ENCODE results near the gene RGL1. TPM values are rescaled to one million over a fixed set of nuclear protein-coding genes. Genes with fewer than 3 reads are reported as not detected.

Gene RGL1
- total and polyA plus RNA-seq, 9 of the 15 experiments (the other 6 are each of a cell fraction or from before 2014, with no cell fraction given), result under 0.01 to 0.07 (median 0.04) TPM

DNA sequence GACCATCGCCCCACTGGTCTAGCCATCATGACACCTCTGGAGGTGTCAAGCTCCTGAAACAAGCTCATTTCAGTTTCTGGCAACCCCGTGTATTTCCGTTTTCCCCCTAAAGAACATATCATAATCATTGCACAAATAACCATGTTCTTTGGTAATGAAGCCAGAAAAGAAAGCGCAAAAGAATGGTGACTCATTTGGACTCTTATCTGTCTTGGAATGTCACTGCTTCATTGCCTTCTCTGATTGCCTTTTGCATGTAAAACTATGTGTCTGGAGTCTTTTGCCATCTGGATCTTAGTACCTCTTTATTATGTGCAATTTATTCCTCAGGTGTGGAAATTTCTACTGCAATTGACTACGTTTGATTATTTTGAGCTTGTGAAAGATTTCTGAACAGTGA lies 122.1 kb downstream of the RGL1 start:
- Histone ChIP-seq H2AFZ (ENCODE audit: low read depth, low read length) (no peak overlapping the region), H4K20me1 (replicated peaks; ENCODE audit: control insufficient read depth, insufficient read depth, low read length) (no peaks in the 10 kb centered on the region), H3K27ac (ENCODE audit: extremely low read depth, low read depth, low read length) (no peak overlapping the region), H3K36me3 (ENCODE audit: control insufficient read depth, insufficient read depth, low read length) (no peaks in the 10 kb centered on the region), H3K9me1 (ENCODE audit: control insufficient read depth, insufficient read depth, low read length) (no peaks in the 10 kb centered on the region), H3K4me1 (replicated peaks in 1 of 2; ENCODE audit: control insufficient read depth in 2 of 2, insufficient read depth in 2 of 2, low read length in 2 of 2) (peaks cover 0 to 5% of the 10 kb centered on the region in 2 experiments; a peak in 3 of 5 replicates), H3K9ac (ENCODE audit: insufficient read depth in 1 of 2, low read depth in 2 of 2, low read length in 2 of 2) (no peak overlapping the region), H3K9me3 (replicated peaks; ENCODE audit: control insufficient read depth, insufficient read depth, low read depth, low read length) (no peaks in the 10 kb centered on the region), H3K4me2 (ENCODE audit: insufficient read depth, low read length) (no peak overlapping the region), H3K27me3 (ENCODE audit: control insufficient read depth in 2 of 2, insufficient read depth in 2 of 2, low read length in 2 of 2) (peaks cover 23 to 32% of the 10 kb centered on the region in 2 experiments), H3K79me2 (ENCODE audit: control insufficient read depth, insufficient read depth, low read length) (no peaks in the 10 kb centered on the region), H3K4me3 (no peak overlapping the region)
- ATAC-seq, result no peak
- ChIA-PET POLR2A (interaction anchor here (0.7 to 2.1 kb wide), 3 partner anchors 10 to 16 kb away, joined by 3 to 8 read pairs (median 4); no protein-coding TSS in a partner anchor), CTCF (ENCODE audit: low intra/inter-chr PET ratio) (no interaction called here)
- 8% methylated on average over 5 of the region's 5 CpGs for whole genome bisulfite sequencing (ENCODE audit: insufficient coverage, low coverage, missing lambda C conversion rate)
- intact Hi-C loops (cut with micrococcal nuclease) (no loop called here), in situ Hi-C loops (cut with MboI) (no loop called here)
- no peak for FAIRE-seq
- no TSS peak for BruUV-seq (replicated peaks)
- DNase-seq (ENCODE audit: extremely low read depth in 1 of 4, low spot score in 3 of 4), result no peak
- TF ChIP-seq MAFK (IDR thresholded peaks at IDR 0.05; ENCODE audit: low read length) (no peak), ZNF274 (IDR thresholded peaks at IDR 0.05; ENCODE audit: borderline replicate concordance, low read depth, low read length) (no peak), ZBTB8A (IDR thresholded peaks at IDR 0.05; ENCODE audit: partially characterized antibody) (no peak), JUN (IDR thresholded peaks at IDR 0.05; ENCODE audit: borderline replicate concordance, low read depth, low read length) (peak; percentile 82), JUN (CRISPR knock-in tag; IDR thresholded peaks at IDR 0.05; ENCODE audit: borderline replicate concordance) (no peak), SAFB (IDR thresholded peaks at IDR 0.05; ENCODE audit: borderline replicate concordance, low read depth, low read length) (no peak), ARID1B (IDR thresholded peaks at IDR 0.05) (peak; percentile 61), TRIM24 (IDR thresholded peaks at IDR 0.05) (no peak), NR2C2 (CRISPR knock-in tag; IDR thresholded peaks at IDR 0.05) (no peak), NR2C2 (tag; IDR thresholded peaks at IDR 0.05) (no peak), ZNF717 (CRISPR knock-in tag; IDR thresholded peaks at IDR 0.05) (no peak), MEF2A (IDR thresholded peaks at IDR 0.05; ENCODE audit: control insufficient read depth, low read depth, low read length) (no peak), RCOR1 (IDR thresholded peaks at IDR 0.05; ENCODE audit: borderline replicate concordance in 1 of 2, low read depth in 2 of 2, low read length in 2 of 2) (peak in 1 of 2 experiments; percentile 71; a peak in 1 of 4 replicates), ZC3H4 (CRISPR knock-in tag; IDR thresholded peaks at IDR 0.05; ENCODE audit: borderline replicate concordance) (no peak), TRIM25 (IDR thresholded peaks at IDR 0.05; ENCODE audit: borderline replicate concordance) (no peak), SMARCE1 (IDR thresholded peaks at IDR 0.05) (peak; percentile 59; the same call in 1 of the 2 replicates), BRCA1 (IDR thresholded peaks at IDR 0.05) (no peak), BRCA1 (CRISPR knock-in tag; IDR thresholded peaks at IDR 0.05) (no peak)
- TF ChIP-seq, protein P1, sequence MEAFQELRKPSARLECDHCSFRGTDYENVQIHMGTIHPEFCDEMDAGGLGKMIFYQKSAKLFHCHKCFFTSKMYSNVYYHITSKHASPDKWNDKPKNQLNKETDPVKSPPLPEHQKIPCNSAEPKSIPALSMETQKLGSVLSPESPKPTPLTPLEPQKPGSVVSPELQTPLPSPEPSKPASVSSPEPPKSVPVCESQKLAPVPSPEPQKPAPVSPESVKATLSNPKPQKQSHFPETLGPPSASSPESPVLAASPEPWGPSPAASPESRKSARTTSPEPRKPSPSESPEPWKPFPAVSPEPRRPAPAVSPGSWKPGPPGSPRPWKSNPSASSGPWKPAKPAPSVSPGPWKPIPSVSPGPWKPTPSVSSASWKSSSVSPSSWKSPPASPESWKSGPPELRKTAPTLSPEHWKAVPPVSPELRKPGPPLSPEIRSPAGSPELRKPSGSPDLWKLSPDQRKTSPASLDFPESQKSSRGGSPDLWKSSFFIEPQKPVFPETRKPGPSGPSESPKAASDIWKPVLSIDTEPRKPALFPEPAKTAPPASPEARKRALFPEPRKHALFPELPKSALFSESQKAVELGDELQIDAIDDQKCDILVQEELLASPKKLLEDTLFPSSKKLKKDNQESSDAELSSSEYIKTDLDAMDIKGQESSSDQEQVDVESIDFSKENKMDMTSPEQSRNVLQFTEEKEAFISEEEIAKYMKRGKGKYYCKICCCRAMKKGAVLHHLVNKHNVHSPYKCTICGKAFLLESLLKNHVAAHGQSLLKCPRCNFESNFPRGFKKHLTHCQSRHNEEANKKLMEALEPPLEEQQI (IDR thresholded peaks at IDR 0.05), result no peak
- TF ChIP-seq, protein P2, sequence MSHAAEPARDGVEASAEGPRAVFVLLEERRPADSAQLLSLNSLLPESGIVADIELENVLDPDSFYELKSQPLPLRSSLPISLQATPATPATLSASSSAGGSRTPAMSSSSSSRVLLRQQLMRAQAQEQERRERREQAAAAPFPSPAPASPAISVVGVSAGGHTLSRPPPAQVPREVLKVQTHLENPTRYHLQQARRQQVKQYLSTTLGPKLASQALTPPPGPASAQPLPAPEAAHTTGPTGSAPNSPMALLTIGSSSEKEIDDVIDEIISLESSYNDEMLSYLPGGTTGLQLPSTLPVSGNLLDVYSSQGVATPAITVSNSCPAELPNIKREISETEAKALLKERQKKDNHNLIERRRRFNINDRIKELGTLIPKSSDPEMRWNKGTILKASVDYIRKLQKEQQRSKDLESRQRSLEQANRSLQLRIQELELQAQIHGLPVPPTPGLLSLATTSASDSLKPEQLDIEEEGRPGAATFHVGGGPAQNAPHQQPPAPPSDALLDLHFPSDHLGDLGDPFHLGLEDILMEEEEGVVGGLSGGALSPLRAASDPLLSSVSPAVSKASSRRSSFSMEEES (CRISPR knock-in tag; IDR thresholded peaks at IDR 0.05), result no peak

All from K562 (cell line).